HG03457 (cell line): ENCODE results near the gene G2E3.
"Not testable (repeated sequence)": the region's sequence is repeated elsewhere in the genome, so short reads cannot be mapped to it uniquely, and the experiment has no call there.

ENCODE experiments used
- ATAC-seq: cut with Tn5 transposase; IDR thresholded peaks from one replicate; pipeline ENCODE4 v1.9.1; 2021; ENCODE audit warnings: moderate number of reproducible peaks; ENCODE audit not compliant: unreplicated experiment

G2E3 gene

GRCh38 chr14:30559638-30560091, 707 bp downstream of the G2E3 start:
- ATAC-seq: no peak

- ATAC-seq: no peak
These were observed 1.6 kb downstream of the G2E3 start for GRCh38 chr14:30560581-30560980.

- no peak for ATAC-seq
These were observed 5.4 kb downstream of the G2E3 start for GRCh38 chr14:30564235-30564867.

GRCh38 chr14:30564868-30565248, 5.9 kb downstream of the G2E3 start:
- ATAC-seq: no peak

- ATAC-seq: no peak
These were observed 10.4 kb downstream of the G2E3 start for GRCh38 chr14:30569216-30569902.

- no peak for ATAC-seq
These were observed 10.9 kb downstream of the G2E3 start for GRCh38 chr14:30569903-30570226.

- ATAC-seq: no peak
These were observed 13.3 kb downstream of the G2E3 start for GRCh38 chr14:30572237-30572636.

GRCh38 chr14:30572771-30573170, 13.8 kb downstream of the G2E3 start:
- no peak for ATAC-seq

GRCh38 chr14:30573226-30573814, 14.4 kb downstream of the G2E3 start:
- ATAC-seq: no peak

GRCh38 chr14:30573966-30574365, 15.0 kb downstream of the G2E3 start:
- no peak for ATAC-seq

- not testable (repeated sequence) for ATAC-seq
These were observed 15.8 kb downstream of the G2E3 start for GRCh38 chr14:30574777-30575176.

GRCh38 chr14:30576333-30576732, 17.4 kb downstream of the G2E3 start:
- not testable (repeated sequence) for ATAC-seq

GRCh38 chr14:30580616-30581282, 21.8 kb downstream of the G2E3 start:
- ATAC-seq: no peak

- no peak for ATAC-seq
These were observed 22.3 kb downstream of the G2E3 start for GRCh38 chr14:30581283-30581625.

- no peak for ATAC-seq
These were observed 23.4 kb downstream of the G2E3 start for GRCh38 chr14:30582376-30582775.

- ATAC-seq: no peak
These were observed 25.2 kb downstream of the G2E3 start for GRCh38 chr14:30584058-30584630.

- no peak for ATAC-seq
These were observed 26.2 kb downstream of the G2E3 start for GRCh38 chr14:30585204-30585603.

- no peak for ATAC-seq
These were observed 28.2 kb downstream of the G2E3 start for GRCh38 chr14:30587141-30587540.

GRCh38 chr14:30588873-30589272, 29.9 kb downstream of the G2E3 start:
- no peak for ATAC-seq

GRCh38 chr14:30596935-30597334, 38.0 kb downstream of the G2E3 start:
- ATAC-seq: no peak

- no peak for ATAC-seq
These were observed 38.5 kb downstream of the G2E3 start for GRCh38 chr14:30597504-30597903.
